SJSA1 (cell line): Measurements from ENCODE around the gene PPP1R14D. TPM values are rescaled to one million over a fixed set of nuclear protein-coding genes. Genes with fewer than 3 reads are reported as not detected.

Source experiments
- DNase-seq, 2 experiments: peaks; one replicate each; pipeline ENCODE4 v3.0.0-alpha.2; 2015 to 2020; ENCODE audit warnings: low spot score in 2 of 2, low read depth in 1 of 2
- H3K27ac ChIP-seq: fragments of 250-450 bp; sonication (Bioruptor Pico); 2 replicates; pipeline ENCODE4 v1.5.1; 2020; ENCODE audit warnings: mild to moderate bottlenecking, moderate library complexity
- H3K27me3 ChIP-seq: fragments of 250-450 bp; sonication (Bioruptor Pico); replicated peaks from 2 replicates; pipeline ENCODE4 v1.5.1; 2020; ENCODE audit warnings: mild to moderate bottlenecking, moderate library complexity
- H3K36me3 ChIP-seq: fragments of 250-450 bp; sonication (Bioruptor Pico); 2 replicates; pipeline ENCODE4 v1.5.1; 2020; ENCODE audit warnings: mild to moderate bottlenecking
- H3K4me1 ChIP-seq: fragments of 250-450 bp; sonication (Bioruptor Pico); replicated peaks from 2 replicates; pipeline ENCODE4 v1.6.1; 2021; ENCODE audit warnings: mild to moderate bottlenecking
- H3K4me3 ChIP-seq: fragments of 250-450 bp; sonication (Bioruptor Pico); 2 replicates; pipeline ENCODE4 v1.5.1; 2020; ENCODE audit warnings: mild to moderate bottlenecking
- H3K9me3 ChIP-seq: fragments of 250-450 bp; sonication (Bioruptor Pico); replicated peaks from 2 replicates; pipeline ENCODE4 v1.5.1; 2020; ENCODE audit warnings: mild to moderate bottlenecking
- total RNA-seq: library from RNA; depleted of rRNA; stranded (reverse); fragments of >200 nt; shearing (Covaris generic); gene quantifications from 2 replicates; pipeline ENCODE4 v1.2.3, GENCODE V29; 2014

PPP1R14D gene
- total RNA-seq, 1 experiment from 2014 or later: not detected

GRCh38 chr15:40796512-40796911, 32.0 kb downstream of the PPP1R14D start:
- DNase-seq: no peak
- Histone ChIP-seq H3K36me3 (peaks cover 10% of the 10 kb centered on the region; the same call in 1 of the 2 replicates), H3K27ac (no peak overlapping the region), H3K4me1 (peaks cover 12% of the 10 kb centered on the region), H3K4me3 (no peak overlapping the region), H3K9me3 (no peaks in the 10 kb centered on the region), H3K27me3 (no peaks in the 10 kb centered on the region)

- H3K27me3 ChIP-seq: no peaks in the 10 kb centered on the region
- H3K4me1 ChIP-seq: peaks cover 12% of the 10 kb centered on the region
- DNase-seq: no peak
- H3K36me3 ChIP-seq: peaks cover 12% of the 10 kb centered on the region; the same call in 1 of the 2 replicates
- no peak overlapping the region for H3K4me3 ChIP-seq
- no peaks in the 10 kb centered on the region for H3K9me3 ChIP-seq
- no peak overlapping the region for H3K27ac ChIP-seq
These were observed 32.5 kb downstream of the PPP1R14D start for GRCh38 chr15:40796041-40796440.

DNA sequence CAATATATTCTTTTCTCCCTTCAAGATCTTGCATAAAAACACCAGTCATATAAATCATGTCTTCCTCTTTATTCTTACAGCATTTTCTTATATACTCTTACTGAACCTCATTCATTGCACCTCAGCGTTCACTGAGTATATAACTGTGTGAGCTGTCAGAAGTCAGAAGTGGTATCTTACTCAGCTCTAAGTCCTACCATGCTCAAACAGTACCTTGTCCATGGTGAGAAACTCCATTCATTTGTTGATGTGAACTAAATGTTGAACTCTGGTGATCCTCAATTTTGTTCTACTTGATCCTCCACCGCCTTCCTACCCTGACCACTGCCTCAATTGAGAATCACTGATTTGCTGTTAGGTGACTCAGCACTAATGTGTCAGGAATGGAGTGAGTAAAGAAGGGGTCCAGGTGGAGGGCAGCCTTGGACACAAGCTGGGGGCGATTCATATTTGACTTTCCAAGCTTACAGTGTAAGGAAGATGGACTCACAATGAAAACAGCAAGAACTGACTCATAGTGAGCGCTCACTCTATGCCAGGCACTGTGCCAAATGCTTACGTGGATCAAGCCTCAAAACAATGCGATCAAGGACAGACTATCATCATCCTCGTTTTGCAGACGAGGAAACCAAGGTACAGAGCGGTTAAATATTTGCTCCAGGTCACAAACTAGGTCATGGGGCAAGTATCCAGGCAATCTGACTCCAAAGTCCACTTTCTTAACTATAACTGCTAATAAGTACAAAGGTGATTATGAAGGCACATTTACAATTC, 35.1 kb downstream of the PPP1R14D start:
- Histone ChIP-seq H3K27me3 (no peaks in the 10 kb centered on the region), H3K4me1 (peaks cover 15% of the 10 kb centered on the region), H3K36me3 (peaks cover 13% of the 10 kb centered on the region; the same call in 1 of the 2 replicates), H3K9me3 (no peaks in the 10 kb centered on the region), H3K27ac (peak overlapping the region; percentile 35), H3K4me3 (no peak overlapping the region)
- DNase-seq: peak; percentile 81 to 85

GRCh38 chr15:40792394-40792793, 36.1 kb downstream of the PPP1R14D start:
- no peaks in the 10 kb centered on the region for H3K27me3 ChIP-seq
- no peak overlapping the region for H3K27ac ChIP-seq
- H3K9me3 ChIP-seq: no peaks in the 10 kb centered on the region
- no peak overlapping the region for H3K4me3 ChIP-seq
- DNase-seq: no peak
- H3K4me1 ChIP-seq: peaks cover 20% of the 10 kb centered on the region
- H3K36me3 ChIP-seq: peaks cover 13% of the 10 kb centered on the region

DNA sequence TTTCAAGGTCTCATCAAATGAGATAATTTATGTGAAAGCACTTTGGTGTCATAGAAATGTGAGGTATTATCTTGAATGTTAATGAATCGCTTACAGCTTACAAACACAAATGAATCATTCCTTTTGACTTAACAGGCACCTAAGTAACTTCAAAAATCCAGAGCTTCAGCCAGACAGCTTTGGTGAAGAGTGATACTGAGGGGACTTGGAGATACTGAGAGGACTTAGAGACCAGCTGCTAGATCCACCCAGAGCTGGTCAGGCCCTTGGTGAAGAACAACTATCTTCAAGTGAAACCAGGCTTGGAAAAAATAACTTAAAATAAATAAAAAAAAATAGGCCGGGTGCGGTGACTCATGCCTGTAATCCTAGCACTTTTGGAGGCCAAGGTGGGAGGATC, 37.8 kb downstream of the PPP1R14D start:
- Histone ChIP-seq H3K4me1 (peaks cover 28% of the 10 kb centered on the region), H3K27ac (no peak overlapping the region), H3K27me3 (no peaks in the 10 kb centered on the region), H3K9me3 (no peaks in the 10 kb centered on the region), H3K4me3 (no peak overlapping the region), H3K36me3 (peaks cover 13% of the 10 kb centered on the region)
- peak in 1 of 2 experiments; percentile 27 for DNase-seq

DNA sequence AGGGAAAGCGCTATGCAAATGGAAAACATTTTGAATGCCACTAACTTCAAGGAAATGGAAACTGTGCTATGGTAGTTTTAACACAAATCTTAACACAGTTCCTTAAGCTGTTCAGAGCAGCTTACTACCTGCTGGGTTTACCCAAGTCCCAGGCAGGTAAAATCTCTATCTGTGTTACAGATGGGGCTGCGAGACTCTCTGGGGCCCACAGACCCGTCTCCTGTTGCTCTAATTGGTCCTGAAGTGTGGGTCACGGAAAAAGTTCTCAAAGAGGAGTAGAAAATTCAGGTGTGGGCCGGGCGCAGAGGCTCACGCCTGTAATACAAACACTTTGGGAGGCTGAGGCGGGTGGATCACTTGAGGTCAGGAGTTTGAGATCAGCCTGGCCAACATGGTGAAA, 38.5 kb downstream of the PPP1R14D start:
- Histone ChIP-seq H3K27ac (no peak overlapping the region), H3K4me3 (no peak overlapping the region), H3K27me3 (no peaks in the 10 kb centered on the region), H3K4me1 (peaks cover 28% of the 10 kb centered on the region), H3K9me3 (no peaks in the 10 kb centered on the region), H3K36me3 (peaks cover 13% of the 10 kb centered on the region)
- DNase-seq: no peak

GRCh38 chr15:40789119-40789518, 39.4 kb downstream of the PPP1R14D start:
- Histone ChIP-seq H3K4me1 (peaks cover 28% of the 10 kb centered on the region), H3K27ac (no peak overlapping the region), H3K36me3 (peaks cover 16% of the 10 kb centered on the region), H3K4me3 (no peak overlapping the region), H3K9me3 (no peaks in the 10 kb centered on the region), H3K27me3 (no peaks in the 10 kb centered on the region)
- no peak for DNase-seq

GRCh38 chr15:40787991-40788390, 40.5 kb downstream of the PPP1R14D start:
- peaks cover 16% of the 10 kb centered on the region for H3K36me3 ChIP-seq
- no peaks in the 10 kb centered on the region for H3K27me3 ChIP-seq
- no peak overlapping the region for H3K4me3 ChIP-seq
- no peak overlapping the region for H3K27ac ChIP-seq
- no peak for DNase-seq
- no peaks in the 10 kb centered on the region for H3K9me3 ChIP-seq
- peaks cover 16% of the 10 kb centered on the region for H3K4me1 ChIP-seq

DNA sequence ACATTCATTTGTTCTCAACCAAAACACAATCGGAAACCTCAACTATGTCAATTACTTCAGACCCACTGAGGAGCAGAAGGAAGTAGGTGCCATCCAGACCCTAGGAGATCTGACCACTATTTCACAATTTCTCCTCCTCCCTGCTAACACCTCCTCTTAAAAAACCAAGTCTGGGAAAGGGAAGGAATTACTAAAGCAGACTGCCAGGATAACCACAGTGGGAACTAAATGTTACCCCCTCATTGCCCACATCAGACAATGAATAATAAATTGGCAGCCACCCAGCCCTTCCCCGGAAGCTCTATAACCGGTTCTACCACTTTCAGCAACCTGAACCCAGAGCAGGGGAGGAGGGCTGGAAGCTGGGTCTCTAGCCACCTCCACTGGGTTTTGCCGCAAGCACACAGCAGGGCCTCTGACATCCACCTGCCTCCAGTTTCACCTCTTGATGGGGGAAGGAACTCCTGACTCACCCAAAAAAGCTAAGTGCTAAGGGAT, 41.1 kb downstream of the PPP1R14D start:
- H3K27me3 ChIP-seq: no peaks in the 10 kb centered on the region
- peak in 1 of 2 experiments; percentile 56 for DNase-seq
- peak overlapping the region; percentile 7; the same call in 1 of the 2 replicates for H3K27ac ChIP-seq
- peaks cover 15% of the 10 kb centered on the region for H3K36me3 ChIP-seq
- H3K9me3 ChIP-seq: no peaks in the 10 kb centered on the region
- H3K4me1 ChIP-seq: peaks cover 16% of the 10 kb centered on the region
- H3K4me3 ChIP-seq: no peak overlapping the region

GRCh38 chr15:40785814-40786213, 42.7 kb downstream of the PPP1R14D start:
- H3K4me3 ChIP-seq: no peak overlapping the region
- H3K36me3 ChIP-seq: peaks cover 7% of the 10 kb centered on the region
- H3K27ac ChIP-seq: no peak overlapping the region
- no peak for DNase-seq
- H3K9me3 ChIP-seq: no peaks in the 10 kb centered on the region
- H3K4me1 ChIP-seq: peaks cover 16% of the 10 kb centered on the region
- H3K27me3 ChIP-seq: no peaks in the 10 kb centered on the region

- H3K9me3 ChIP-seq: no peaks in the 10 kb centered on the region
- peaks cover 13% of the 10 kb centered on the region for H3K4me1 ChIP-seq
- no peak for DNase-seq
- H3K36me3 ChIP-seq: peaks cover 5% of the 10 kb centered on the region
- no peak overlapping the region for H3K27ac ChIP-seq
- H3K4me3 ChIP-seq: no peak overlapping the region
- no peaks in the 10 kb centered on the region for H3K27me3 ChIP-seq
These were observed 43.3 kb downstream of the PPP1R14D start for GRCh38 chr15:40785164-40785563.

GRCh38 chr15:40782609-40783227, 45.8 kb downstream of the PPP1R14D start:
- no peak overlapping the region for H3K27ac ChIP-seq
- no peak for DNase-seq
- no peak overlapping the region for H3K4me3 ChIP-seq
- peaks cover 11% of the 10 kb centered on the region for H3K4me1 ChIP-seq
- no peaks in the 10 kb centered on the region for H3K27me3 ChIP-seq
- peaks cover 17% of the 10 kb centered on the region for H3K36me3 ChIP-seq
- no peaks in the 10 kb centered on the region for H3K9me3 ChIP-seq

- DNase-seq: no peak
- no peaks in the 10 kb centered on the region for H3K4me1 ChIP-seq
- no peaks in the 10 kb centered on the region for H3K27me3 ChIP-seq
- H3K36me3 ChIP-seq: peaks cover 63% of the 10 kb centered on the region
- H3K4me3 ChIP-seq: no peak overlapping the region
- no peak overlapping the region for H3K27ac ChIP-seq
- no peaks in the 10 kb centered on the region for H3K9me3 ChIP-seq
These were observed 51.9 kb downstream of the PPP1R14D start for GRCh38 chr15:40776537-40777141.
